ENCODE data around the gene P2RX2. TPM values are rescaled to one million over a fixed set of nuclear protein-coding genes. Genes with fewer than 3 reads are reported as not detected.
A peak's percentile ranks its signal among the peaks of the same experiment; 100 is the strongest.

Gene P2RX2
- polyA plus RNA-seq, 2 donors = 1.4 to 2.2 TPM

- Histone ChIP-seq H3K4me1 (ENCODE audit: control insufficient read depth in 2 of 2, insufficient read depth in 2 of 2, low read length in 1 of 2) (peaks cover 14 to 15% of the 10 kb centered on the region in 2 donors), H3K36me3 (ENCODE audit: control insufficient read depth in 2 of 2, insufficient read depth in 2 of 2, low read length in 1 of 2) (peaks cover 0 to 21% of the 10 kb centered on the region in 2 donors), H3K27me3 (ENCODE audit: control insufficient read depth in 1 of 2, insufficient read depth in 2 of 2, low read length in 2 of 2) (peaks cover 0 to 17% of the 10 kb centered on the region in 2 donors), H3K9me3 (ENCODE audit: control insufficient read depth in 2 of 2, insufficient read depth in 1 of 2, low read depth in 1 of 2, low read length in 1 of 2) (no peaks in the 10 kb centered on the region), H3K4me3 (ENCODE audit: low read depth in 1 of 2, low read length in 2 of 2) (no peak overlapping the region), H3K27ac (ENCODE audit: low read depth in 2 of 2, low read length in 1 of 2) (peak overlapping the region in 1 of 2 donors; percentile 45)
- WGBS, 2 donors = 63 to 71% methylated on average over 25 of the region's 25 CpGs
Measured at GRCh38 chr12:132623072-132623869, 4.7 kb downstream of the P2RX2 start.

GRCh38 chr12:132624186-132624855 lies 5.7 kb downstream of the P2RX2 start:
- 93 to 94% methylated on average over 20 to 22 of the region's 22 CpGs for WGBS, 2 donors
- Histone ChIP-seq H3K27ac (ENCODE audit: low read depth in 2 of 2, low read length in 1 of 2) (peak overlapping the region in 1 of 2 donors; percentile 5), H3K4me3 (ENCODE audit: low read depth in 1 of 2, low read length in 2 of 2) (no peak overlapping the region), H3K36me3 (ENCODE audit: control insufficient read depth in 2 of 2, insufficient read depth in 2 of 2, low read length in 1 of 2) (peaks cover 0 to 26% of the 10 kb centered on the region in 2 donors), H3K27me3 (ENCODE audit: control insufficient read depth in 1 of 2, insufficient read depth in 2 of 2, low read length in 2 of 2) (peaks cover 0 to 7% of the 10 kb centered on the region in 2 donors), H3K4me1 (ENCODE audit: control insufficient read depth in 2 of 2, insufficient read depth in 2 of 2, low read length in 1 of 2) (peaks cover 9 to 15% of the 10 kb centered on the region in 2 donors), H3K9me3 (ENCODE audit: control insufficient read depth in 2 of 2, insufficient read depth in 1 of 2, low read depth in 1 of 2, low read length in 1 of 2) (no peaks in the 10 kb centered on the region)

GRCh38 chr12:132624910-132625630 lies 6.5 kb downstream of the P2RX2 start:
- H3K27ac ChIP-seq (ENCODE audit: low read depth in 2 of 2, low read length in 1 of 2) = no peak overlapping the region
- no peaks in the 10 kb centered on the region for H3K9me3 ChIP-seq (ENCODE audit: control insufficient read depth in 2 of 2, insufficient read depth in 1 of 2, low read depth in 1 of 2, low read length in 1 of 2)
- H3K4me3 ChIP-seq (ENCODE audit: low read depth in 1 of 2, low read length in 2 of 2) = no peak overlapping the region
- H3K27me3 ChIP-seq (ENCODE audit: control insufficient read depth in 1 of 2, insufficient read depth in 2 of 2, low read length in 2 of 2) = peaks cover 0 to under 1% of the 10 kb centered on the region in 2 donors
- 91 to 92% methylated on average over 32 of the region's 32 CpGs for WGBS, 2 donors
- peaks cover 8 to 15% of the 10 kb centered on the region in 2 donors for H3K4me1 ChIP-seq (ENCODE audit: control insufficient read depth in 2 of 2, insufficient read depth in 2 of 2, low read length in 1 of 2)
- peaks cover 0 to 28% of the 10 kb centered on the region in 2 donors for H3K36me3 ChIP-seq (ENCODE audit: control insufficient read depth in 2 of 2, insufficient read depth in 2 of 2, low read length in 1 of 2)

- Histone ChIP-seq H3K9me3 (ENCODE audit: control insufficient read depth in 2 of 2, insufficient read depth in 1 of 2, low read depth in 1 of 2, low read length in 1 of 2) (no peaks in the 10 kb centered on the region), H3K27me3 (ENCODE audit: control insufficient read depth in 1 of 2, insufficient read depth in 2 of 2, low read length in 2 of 2) (no peaks in the 10 kb centered on the region), H3K4me3 (ENCODE audit: low read depth in 1 of 2, low read length in 2 of 2) (no peak overlapping the region), H3K27ac (ENCODE audit: low read depth in 2 of 2, low read length in 1 of 2) (no peak overlapping the region), H3K36me3 (ENCODE audit: control insufficient read depth in 2 of 2, insufficient read depth in 2 of 2, low read length in 1 of 2) (peaks cover 0 to 31% of the 10 kb centered on the region in 2 donors), H3K4me1 (ENCODE audit: control insufficient read depth in 2 of 2, insufficient read depth in 2 of 2, low read length in 1 of 2) (peaks cover 8 to 15% of the 10 kb centered on the region in 2 donors)
- 95 to 97% methylated on average over 24 of the region's 24 CpGs for WGBS, 2 donors
Measured at GRCh38 chr12:132625731-132626430, 7.3 kb downstream of the P2RX2 start.

- H3K27ac ChIP-seq (ENCODE audit: low read depth in 2 of 2, low read length in 1 of 2) = no peak overlapping the region
- WGBS, 2 donors = 95 to 97% methylated on average over 6 of the region's 6 CpGs
- no peak overlapping the region for H3K4me3 ChIP-seq (ENCODE audit: low read depth in 1 of 2, low read length in 2 of 2)
- H3K4me1 ChIP-seq (ENCODE audit: control insufficient read depth in 2 of 2, insufficient read depth in 2 of 2, low read length in 1 of 2) = no peaks in the 10 kb centered on the region
- peaks cover 9 to 51% of the 10 kb centered on the region in 2 donors for H3K36me3 ChIP-seq (ENCODE audit: control insufficient read depth in 2 of 2, insufficient read depth in 2 of 2, low read length in 1 of 2)
- H3K9me3 ChIP-seq (ENCODE audit: control insufficient read depth in 2 of 2, insufficient read depth in 1 of 2, low read depth in 1 of 2, low read length in 1 of 2) = no peaks in the 10 kb centered on the region
- no peaks in the 10 kb centered on the region for H3K27me3 ChIP-seq (ENCODE audit: control insufficient read depth in 1 of 2, insufficient read depth in 2 of 2, low read length in 2 of 2)
Measured at GRCh38 chr12:132629330-132629729, 10.8 kb downstream of the P2RX2 start.

- no peaks in the 10 kb centered on the region for H3K9me3 ChIP-seq (ENCODE audit: control insufficient read depth in 2 of 2, insufficient read depth in 1 of 2, low read depth in 1 of 2, low read length in 1 of 2)
- WGBS, 2 donors = 92 to 94% methylated on average over 6 of the region's 6 CpGs
- H3K4me3 ChIP-seq (ENCODE audit: low read depth in 1 of 2, low read length in 2 of 2) = no peak overlapping the region
- H3K4me1 ChIP-seq (ENCODE audit: control insufficient read depth in 2 of 2, insufficient read depth in 2 of 2, low read length in 1 of 2) = no peaks in the 10 kb centered on the region
- no peak overlapping the region for H3K27ac ChIP-seq (ENCODE audit: low read depth in 2 of 2, low read length in 1 of 2)
- H3K27me3 ChIP-seq (ENCODE audit: control insufficient read depth in 1 of 2, insufficient read depth in 2 of 2, low read length in 2 of 2) = no peaks in the 10 kb centered on the region
- peaks cover 9 to 49% of the 10 kb centered on the region in 2 donors for H3K36me3 ChIP-seq (ENCODE audit: control insufficient read depth in 2 of 2, insufficient read depth in 2 of 2, low read length in 1 of 2)
Measured at GRCh38 chr12:132630672-132631071, 12.1 kb downstream of the P2RX2 start.

- H3K4me3 ChIP-seq (ENCODE audit: low read depth in 1 of 2, low read length in 2 of 2) = no peak overlapping the region
- H3K9me3 ChIP-seq (ENCODE audit: control insufficient read depth in 2 of 2, insufficient read depth in 1 of 2, low read depth in 1 of 2, low read length in 1 of 2) = no peaks in the 10 kb centered on the region
- no peaks in the 10 kb centered on the region for H3K4me1 ChIP-seq (ENCODE audit: control insufficient read depth in 2 of 2, insufficient read depth in 2 of 2, low read length in 1 of 2)
- 94 to 96% methylated on average over 11 of the region's 11 CpGs for WGBS, 2 donors
- no peak overlapping the region for H3K27ac ChIP-seq (ENCODE audit: low read depth in 2 of 2, low read length in 1 of 2)
- H3K36me3 ChIP-seq (ENCODE audit: control insufficient read depth in 2 of 2, insufficient read depth in 2 of 2, low read length in 1 of 2) = peaks cover 9 to 46% of the 10 kb centered on the region in 2 donors
- H3K27me3 ChIP-seq (ENCODE audit: control insufficient read depth in 1 of 2, insufficient read depth in 2 of 2, low read length in 2 of 2) = no peaks in the 10 kb centered on the region
Measured at GRCh38 chr12:132631666-132632065, 13.1 kb downstream of the P2RX2 start.

- H3K36me3 ChIP-seq (ENCODE audit: control insufficient read depth in 2 of 2, insufficient read depth in 2 of 2, low read length in 1 of 2) = peaks cover 9 to 52% of the 10 kb centered on the region in 2 donors
- 85 to 90% methylated on average over 17 of the region's 17 CpGs for WGBS, 2 donors
- H3K4me1 ChIP-seq (ENCODE audit: control insufficient read depth in 2 of 2, insufficient read depth in 2 of 2, low read length in 1 of 2) = no peaks in the 10 kb centered on the region
- no peaks in the 10 kb centered on the region for H3K9me3 ChIP-seq (ENCODE audit: control insufficient read depth in 2 of 2, insufficient read depth in 1 of 2, low read depth in 1 of 2, low read length in 1 of 2)
- H3K27me3 ChIP-seq (ENCODE audit: control insufficient read depth in 1 of 2, insufficient read depth in 2 of 2, low read length in 2 of 2) = no peaks in the 10 kb centered on the region
- H3K27ac ChIP-seq (ENCODE audit: low read depth in 2 of 2, low read length in 1 of 2) = no peak overlapping the region
- H3K4me3 ChIP-seq (ENCODE audit: low read depth in 1 of 2, low read length in 2 of 2) = no peak overlapping the region
Measured at GRCh38 chr12:132632521-132633228, 14.1 kb downstream of the P2RX2 start.
